ENCODE results near the gene CLMP. TPM values are rescaled to one million over a fixed set of nuclear protein-coding genes. Genes with fewer than 3 reads are reported as not detected.

Gene CLMP
- polyA plus RNA-seq, 2 of the 4 experiments (the other 2 are of a cell fraction) = 15.7 to 17.1 TPM

DNA sequence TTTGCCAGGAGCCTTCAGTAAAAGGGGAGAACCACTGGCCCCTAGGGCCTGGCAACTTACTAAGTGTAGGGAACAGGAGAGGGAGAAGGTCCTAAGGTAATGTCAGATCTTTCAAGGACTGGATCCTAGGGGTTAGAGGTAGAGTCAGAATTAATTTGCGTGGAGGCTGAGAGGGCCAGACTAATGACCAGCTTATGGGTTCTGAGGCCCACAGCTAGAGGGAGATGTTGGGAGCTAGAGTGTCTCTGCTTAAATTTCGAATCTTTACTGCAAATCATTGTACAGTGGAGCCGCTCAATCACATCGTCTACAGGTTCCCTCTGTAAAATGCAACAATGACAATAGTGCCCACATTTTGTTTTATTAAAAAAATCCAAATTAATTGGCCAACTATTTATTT, 31.4 kb downstream of the CLMP start:
- DNase-seq (ENCODE audit: low read depth in 1 of 2, low spot score in 1 of 2) (no peak), FAIRE-seq (no peak), ATAC-seq (peak in 1 of 2 experiments; percentile 26; a peak in 1 of 6 replicates)
- ChIA-PET CTCF (interaction anchor here (1.3 to 2.5 kb wide), 2 partner anchors 9 to 39 kb away, joined by 4 to 9 read pairs; no protein-coding TSS in a partner anchor), POLR2A (no interaction called here)
- 92% methylated on average over 4 of the region's 4 CpGs for WGBS (ENCODE audit: missing lambda C conversion rate)
- Histone ChIP-seq H3K4me1 (peaks cover 33% of the 10 kb centered on the region), H3K27ac (peak overlapping the region in 1 of 2 experiments; percentile 44; a peak in 1 of 6 replicates), H3K4me3 (no peak overlapping the region), H3K9me3 (no peaks in the 10 kb centered on the region), H3K4me2 (no peak overlapping the region)
- TF ChIP-seq EHMT2 (IDR thresholded peaks at IDR 0.05; ENCODE audit: low read depth) (no peak), ZNF302 (CRISPR knock-in tag; IDR thresholded peaks at IDR 0.05) (no peak), SMC3 (IDR thresholded peaks at IDR 0.05) (no peak)
- TF ChIP-seq, protein P1, sequence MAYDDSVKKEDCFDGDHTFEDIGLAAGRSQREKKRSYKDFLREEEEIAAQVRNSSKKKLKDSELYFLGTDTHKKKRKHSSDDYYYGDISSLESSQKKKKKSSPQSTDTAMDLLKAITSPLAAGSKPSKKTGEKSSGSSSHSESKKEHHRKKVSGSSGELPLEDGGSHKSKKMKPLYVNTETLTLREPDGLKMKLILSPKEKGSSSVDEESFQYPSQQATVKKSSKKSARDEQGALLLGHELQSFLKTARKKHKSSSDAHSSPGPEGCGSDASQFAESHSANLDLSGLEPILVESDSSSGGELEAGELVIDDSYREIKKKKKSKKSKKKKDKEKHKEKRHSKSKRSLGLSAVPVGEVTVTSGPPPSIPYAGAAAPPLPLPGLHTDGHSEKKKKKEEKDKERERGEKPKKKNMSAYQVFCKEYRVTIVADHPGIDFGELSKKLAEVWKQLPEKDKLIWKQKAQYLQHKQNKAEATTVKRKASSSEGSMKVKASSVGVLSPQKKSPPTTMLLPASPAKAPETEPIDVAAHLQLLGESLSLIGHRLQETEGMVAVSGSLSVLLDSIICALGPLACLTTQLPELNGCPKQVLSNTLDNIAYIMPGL (CRISPR knock-in tag; IDR thresholded peaks at IDR 0.05; ENCODE audit: borderline replicate concordance) = no peak

DNA sequence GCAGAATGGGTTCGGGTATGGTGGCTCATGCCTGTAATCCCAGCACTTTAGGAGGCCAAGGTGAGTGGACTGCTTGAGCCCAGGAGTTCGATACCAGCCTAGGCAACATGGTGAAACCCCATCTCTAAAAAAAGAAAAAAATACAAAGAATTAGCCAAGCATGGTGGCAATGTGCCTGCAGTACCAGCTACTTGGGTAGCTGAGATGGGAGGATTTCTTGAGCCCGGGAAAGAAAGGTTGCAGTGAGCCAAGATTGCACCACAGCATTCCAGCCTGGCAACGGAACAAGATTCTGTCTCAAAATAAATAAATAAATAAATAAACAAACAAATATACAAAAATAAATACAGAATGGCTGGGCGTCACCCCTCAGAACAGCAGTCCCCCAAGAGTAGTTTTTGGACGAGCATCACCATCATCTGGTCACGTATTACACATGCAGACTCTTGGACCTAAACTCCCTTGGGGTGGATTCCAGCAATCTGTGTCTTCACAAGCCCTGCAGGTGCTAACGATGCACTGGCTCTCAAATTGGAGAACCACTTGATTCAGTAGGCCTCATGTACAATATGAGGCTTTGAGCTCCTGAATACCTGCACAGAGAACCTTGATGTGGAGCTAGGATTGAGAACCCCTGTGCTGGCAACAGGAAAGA, 33.5 kb downstream of the CLMP start:
- H3K4me1 ChIP-seq = peaks cover 38% of the 10 kb centered on the region
- CTCF ChIA-PET = interaction anchor here (1.1 to 2.2 kb wide), 4 partner anchors 12 to 86 kb away, joined by 3 to 8 read pairs (median 4); no protein-coding TSS in a partner anchor
- no peak for TF ChIP-seq NFE2L2 (conservative IDR thresholded peaks at IDR 0.05; ENCODE audit: low read length)
- no peak for TF ChIP-seq KDM1A (IDR thresholded peaks at IDR 0.05; ENCODE audit: low read depth)
- no peak for TF ChIP-seq ZSCAN20 (CRISPR knock-in tag; IDR thresholded peaks at IDR 0.05)
- TF ChIP-seq POLR2A (IDR thresholded peaks at IDR 0.05; ENCODE audit: low read length) = no peak
- TF ChIP-seq BHLHE40 (IDR thresholded peaks at IDR 0.05; ENCODE audit: low read depth, low read length) = no peak
- no peak for TF ChIP-seq CBX2 (IDR thresholded peaks at IDR 0.05; ENCODE audit: borderline replicate concordance, low read depth)
- no peak for TF ChIP-seq RCOR1 (IDR thresholded peaks at IDR 0.05; ENCODE audit: low read depth, low read length)
- no peak for TF ChIP-seq KDM5A (IDR thresholded peaks at IDR 0.05)
- no peak for TF ChIP-seq TP53 (CRISPR knock-in tag; IDR thresholded peaks at IDR 0.05)
- no peak for TF ChIP-seq HEYL (CRISPR knock-in tag; IDR thresholded peaks at IDR 0.05)
- no peak for TF ChIP-seq PHF8 (IDR thresholded peaks at IDR 0.05; ENCODE audit: borderline replicate concordance, low read depth)
- TF ChIP-seq CHD4 (IDR thresholded peaks at IDR 0.05; ENCODE audit: borderline replicate concordance) = no peak
- no peak for TF ChIP-seq EHF (CRISPR knock-in tag; IDR thresholded peaks at IDR 0.05)
- TF ChIP-seq RFX5 (IDR thresholded peaks at IDR 0.05) = no peak
- peak overlapping the region; percentile 27 to 78; a peak in 3 of 6 replicates for H3K27ac ChIP-seq
- POLR2A ChIA-PET = no interaction called here
- DNase-seq (ENCODE audit: low read depth in 1 of 2, low spot score in 1 of 2) (no peak), FAIRE-seq (no peak), ATAC-seq (no peak)
- H3K4me3 ChIP-seq = no peak overlapping the region
- no peak overlapping the region for H3K4me2 ChIP-seq
- 89% methylated on average over 7 of the region's 8 CpGs for WGBS (ENCODE audit: missing lambda C conversion rate)
- no peaks in the 10 kb centered on the region for H3K9me3 ChIP-seq

DNA sequence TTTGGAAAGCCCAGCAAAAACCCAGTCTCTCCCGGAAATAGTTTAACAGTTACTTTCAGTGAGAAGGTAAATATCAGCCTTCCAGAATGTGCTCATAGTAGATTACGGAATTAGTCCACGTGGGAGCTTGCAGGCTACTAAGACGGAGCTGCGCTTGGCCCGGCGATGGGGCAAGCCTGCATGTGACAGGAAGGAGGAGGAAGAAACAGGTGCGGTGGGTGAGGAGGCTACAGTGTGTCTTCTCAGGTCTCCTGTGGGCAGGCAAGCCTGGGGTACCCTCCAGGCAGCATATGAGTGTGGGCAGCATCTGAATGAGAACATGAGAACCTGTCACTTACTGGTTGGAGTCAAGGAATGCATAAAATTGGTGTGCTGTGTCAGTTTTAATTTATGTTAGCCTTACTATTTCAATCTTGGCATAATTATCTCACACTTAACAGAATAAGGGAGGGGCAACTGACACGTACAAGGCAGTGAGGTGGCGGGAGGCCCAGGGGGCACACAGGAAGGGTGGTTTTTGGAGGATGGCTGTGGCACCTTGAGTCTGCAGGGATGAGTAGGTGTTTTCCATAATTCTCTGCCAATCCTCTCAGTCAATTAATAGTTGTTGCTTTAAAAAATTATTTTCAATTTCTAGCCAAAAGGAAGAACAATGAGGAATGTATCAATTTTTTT, 35.7 kb downstream of the CLMP start:
- DNase-seq (ENCODE audit: low read depth in 1 of 2, low spot score in 1 of 2) = peak in 1 of 2 experiments; percentile 55
- CTCF ChIA-PET = interaction anchor here (1.0 kb wide), 1 partner anchor 8 kb away, joined by 3 read pairs; no protein-coding TSS in a partner anchor
- no peak for FAIRE-seq
- POLR2A ChIA-PET = interaction anchor here (1.2 kb wide), 1 partner anchor 13 kb away, joined by 4 read pairs; no protein-coding TSS in a partner anchor
- Histone ChIP-seq H3K4me1 (peaks cover 38% of the 10 kb centered on the region), H3K4me3 (no peak overlapping the region), H3K9me3 (no peaks in the 10 kb centered on the region), H3K4me2 (peak overlapping the region; percentile 63), H3K27ac (peak overlapping the region; percentile 58 to 78)
- WGBS (ENCODE audit: missing lambda C conversion rate) = 45% methylated on average over 10 of the region's 10 CpGs
- ATAC-seq = peak in 1 of 2 experiments; percentile 61; a peak in 3 of 6 replicates
- no peak for TF ChIP-seq TFCP2L1 (CRISPR knock-in tag; IDR thresholded peaks at IDR 0.05)
- TF ChIP-seq EHF (CRISPR knock-in tag; IDR thresholded peaks at IDR 0.05) = no peak
- TF ChIP-seq CEBPB (IDR thresholded peaks at IDR 0.05) = no peak
- TF ChIP-seq, protein P1 (CRISPR knock-in tag; IDR thresholded peaks at IDR 0.05; ENCODE audit: borderline replicate concordance) = no peak
- TF ChIP-seq, protein P2, sequence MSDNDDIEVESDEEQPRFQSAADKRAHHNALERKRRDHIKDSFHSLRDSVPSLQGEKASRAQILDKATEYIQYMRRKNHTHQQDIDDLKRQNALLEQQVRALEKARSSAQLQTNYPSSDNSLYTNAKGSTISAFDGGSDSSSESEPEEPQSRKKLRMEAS (IDR thresholded peaks at IDR 0.05) = 0 out of 2 replicates have a peak, but pooled peaks have one; percentile 50
- no peak for TF ChIP-seq SMC3 (IDR thresholded peaks at IDR 0.05)
- TF ChIP-seq, protein P3, sequence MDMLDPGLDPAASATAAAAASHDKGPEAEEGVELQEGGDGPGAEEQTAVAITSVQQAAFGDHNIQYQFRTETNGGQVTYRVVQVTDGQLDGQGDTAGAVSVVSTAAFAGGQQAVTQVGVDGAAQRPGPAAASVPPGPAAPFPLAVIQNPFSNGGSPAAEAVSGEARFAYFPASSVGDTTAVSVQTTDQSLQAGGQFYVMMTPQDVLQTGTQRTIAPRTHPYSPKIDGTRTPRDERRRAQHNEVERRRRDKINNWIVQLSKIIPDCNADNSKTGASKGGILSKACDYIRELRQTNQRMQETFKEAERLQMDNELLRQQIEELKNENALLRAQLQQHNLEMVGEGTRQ (IDR thresholded peaks at IDR 0.05) = peak; percentile 22; the same call in 1 of the 2 replicates
